Neuronal stem cell (in vitro differentiated cells): Measurements from ENCODE around the gene PLET1.

Experiments used
- DNase-seq: peaks from one replicate; pipeline ENCODE4 v3.0.0-alpha.2; 2013; ENCODE audit warnings: low spot score
- H2AFZ ChIP-seq: one replicate; pipeline ENCODE4 v1.6.1; 2013; ENCODE audit warnings: mild to moderate bottlenecking, low read length, inconsistent platforms
- H2AK5ac ChIP-seq: 2 replicates; pipeline ENCODE4 v1.6.1; 2013; ENCODE audit warnings: low read depth, mild to moderate bottlenecking, inconsistent platforms, low read length, moderate library complexity, mixed read lengths
- H2BK120ac ChIP-seq: 2 replicates; pipeline ENCODE4 v1.6.1; 2013; ENCODE audit warnings: low read depth, mild to moderate bottlenecking, inconsistent platforms, low read length, moderate library complexity, mixed read lengths
- H2BK12ac ChIP-seq: one replicate; pipeline ENCODE4 v1.6.1; 2013; ENCODE audit warnings: low read length, inconsistent platforms
- H2BK15ac ChIP-seq: 2 replicates; pipeline ENCODE4 v1.6.1; 2013; ENCODE audit warnings: mild to moderate bottlenecking, low read length, inconsistent platforms, mixed read lengths
- H2BK5ac ChIP-seq: one replicate; pipeline ENCODE4 v1.6.1; 2013; ENCODE audit warnings: inconsistent platforms, mild to moderate bottlenecking, low read length, moderate library complexity
- H3K14ac ChIP-seq: one replicate; pipeline ENCODE4 v1.6.1; 2013; ENCODE audit warnings: low read length, inconsistent platforms
- H3K18ac ChIP-seq: 2 replicates; pipeline ENCODE4 v1.6.1; 2013; ENCODE audit warnings: low read length, inconsistent platforms
- H3K23ac ChIP-seq: 2 replicates; pipeline ENCODE4 v1.6.1; 2013; ENCODE audit warnings: low read depth, mild to moderate bottlenecking, mixed read lengths, low read length, inconsistent platforms; ENCODE audit not compliant: poor library complexity
- H3K27ac ChIP-seq: replicated peaks from 3 replicates; pipeline ENCODE4 v1.5.1; 2013; ENCODE audit warnings: low read length, inconsistent platforms
- H3K27me3 ChIP-seq, 3 experiments: 2 replicates each; pipeline ENCODE4 v1.6.1; 2013; ENCODE audit warnings: low read length in 3 of 3, mild to moderate bottlenecking in 2 of 3, inconsistent platforms in 1 of 3, low read depth in 1 of 3, mixed read lengths in 1 of 3, moderate library complexity in 1 of 3; ENCODE audit not compliant: control insufficient read depth in 3 of 3, insufficient read depth in 3 of 3
- H3K36me3 ChIP-seq, 2 donors: replicated peaks in 1 of 2; 2 replicates each; pipeline ENCODE4 v1.6.1; 2013; ENCODE audit warnings: low read length in 2 of 2; ENCODE audit not compliant: control insufficient read depth in 2 of 2, insufficient read depth in 2 of 2
- H3K4ac ChIP-seq: 2 replicates; pipeline ENCODE4 v1.6.1; 2013; ENCODE audit warnings: inconsistent platforms, mild to moderate bottlenecking, low read length, moderate library complexity
- H3K4me1 ChIP-seq, 2 donors: 1 replicate in 1 of 2; 2 replicates in 1 of 2; pipeline ENCODE4 v1.6.1; 2013; ENCODE audit warnings: low read length in 2 of 2, low read depth in 1 of 2; ENCODE audit not compliant: control insufficient read depth in 2 of 2, insufficient read depth in 1 of 2
- H3K4me2 ChIP-seq: one replicate; pipeline ENCODE4 v1.6.1; 2013; ENCODE audit warnings: mild to moderate bottlenecking, low read length, inconsistent platforms; ENCODE audit not compliant: insufficient read depth, poor library complexity, severe bottlenecking
- H3K4me3 ChIP-seq, 2 donors: 2 replicates each; pipeline ENCODE4 v1.5.1; 2013; ENCODE audit warnings: low read length in 2 of 2, mild to moderate bottlenecking in 2 of 2, inconsistent platforms in 1 of 2, moderate library complexity in 1 of 2
- H3K79me1 ChIP-seq: one replicate; pipeline ENCODE4 v1.6.1; 2013; ENCODE audit warnings: low read depth, mild to moderate bottlenecking, inconsistent platforms, low read length, moderate library complexity
- H3K9ac ChIP-seq: one replicate; pipeline ENCODE4 v1.6.1; 2013; ENCODE audit warnings: mild to moderate bottlenecking, low read depth, low read length, inconsistent platforms; ENCODE audit not compliant: poor library complexity
- H3K9me3 ChIP-seq, 2 donors: replicated peaks in 1 of 2; 2 replicates each; pipeline versions ENCODE3 to v1.6.1; 2013; ENCODE audit warnings: low read length in 2 of 2, mild to moderate bottlenecking in 2 of 2, inconsistent platforms in 1 of 2, low read depth in 1 of 2, mixed read lengths in 1 of 2, moderate library complexity in 1 of 2; ENCODE audit not compliant: control insufficient read depth in 2 of 2, insufficient read depth in 1 of 2
- H4K8ac ChIP-seq: one replicate; pipeline ENCODE4 v1.6.1; 2013; ENCODE audit warnings: low read depth, mild to moderate bottlenecking, inconsistent platforms, low read length, moderate library complexity
- H4K91ac ChIP-seq: one replicate; pipeline ENCODE4 v1.6.1; 2013; ENCODE audit warnings: low read length, low read depth, mild to moderate bottlenecking, inconsistent platforms; ENCODE audit not compliant: poor library complexity
- WGBS, 2 donors: extraction: QIAGEN DNeasy Blood & Tissue Kit; methylation state at CpG; one replicate each; pipeline ENCODE4 v1.1.7; 2013; ENCODE audit warnings: missing lambda C conversion rate in 2 of 2, mixed read lengths in 1 of 2; ENCODE audit not compliant: insufficient read length in 2 of 2, insufficient replicate concordance in 1 of 2; ENCODE audit errors: extremely low coverage in 2 of 2; 5-methylcytosine and 5-hydroxymethylcytosine counted together

The PLET1 gene

GRCh38 chr11:112285841-112286311 lies 25.2 kb upstream of the PLET1 start:
- Histone ChIP-seq H3K27ac (no peak overlapping the region), H3K27me3 (peaks cover 0 to 37% (median 11%) of the 10 kb centered on the region in 3 experiments), H2BK12ac (no peak overlapping the region), H3K18ac (no peak overlapping the region), H3K4me2 (no peak overlapping the region), H3K14ac (no peak overlapping the region), H2AK5ac (no peak overlapping the region), H3K23ac (no peak overlapping the region), H3K4ac (no peak overlapping the region), H2AFZ (no peak overlapping the region), H3K4me1 (no peaks in the 10 kb centered on the region), H4K91ac (no peak overlapping the region), H3K4me3 (no peak overlapping the region), H3K36me3 (no peaks in the 10 kb centered on the region), H2BK15ac (no peak overlapping the region), H3K9ac (no peak overlapping the region), H4K8ac (no peak overlapping the region), H2BK120ac (no peak overlapping the region), H3K9me3 (no peaks in the 10 kb centered on the region), H3K79me1 (no peaks in the 10 kb centered on the region), H2BK5ac (no peak overlapping the region)
- no peak for DNase-seq
- WGBS, 2 donors: no CpG with 5 or more reads among the region's 6 CpGs

DNA sequence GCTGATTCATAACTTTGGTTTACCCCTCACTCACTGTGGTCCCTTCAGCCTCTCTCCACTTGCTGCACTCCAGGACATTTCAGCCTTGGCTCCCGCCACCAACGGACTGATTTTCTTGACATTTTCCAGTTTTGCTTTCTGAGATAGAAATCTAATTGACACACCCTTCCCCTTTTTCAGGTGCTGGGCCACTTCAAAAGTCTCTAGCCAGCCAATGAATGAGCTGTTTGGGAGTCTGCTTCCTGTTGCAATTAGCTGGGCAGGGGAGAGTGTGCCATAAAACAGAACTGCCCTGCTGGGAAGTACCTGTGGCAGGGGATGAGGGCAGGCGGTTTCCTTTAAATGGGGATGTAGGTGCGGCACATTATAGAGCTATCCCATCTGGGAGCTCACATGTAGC lies 21.1 kb upstream of the PLET1 start:
- peak overlapping the region; percentile 32 for H3K14ac ChIP-seq
- H4K91ac ChIP-seq: no peak overlapping the region
- no peak overlapping the region for H3K23ac ChIP-seq
- H3K4me2 ChIP-seq: no peak overlapping the region
- no peak overlapping the region for H3K27ac ChIP-seq
- no peak overlapping the region for H3K4ac ChIP-seq
- H2BK12ac ChIP-seq: no peak overlapping the region
- H3K4me3 ChIP-seq: no peak overlapping the region
- H3K79me1 ChIP-seq: no peaks in the 10 kb centered on the region
- H2BK5ac ChIP-seq: no peak overlapping the region
- H4K8ac ChIP-seq: no peak overlapping the region
- DNase-seq: no peak
- peaks cover 0 to 3% of the 10 kb centered on the region in 2 donors for H3K4me1 ChIP-seq
- H2AK5ac ChIP-seq: no peak overlapping the region
- H3K9ac ChIP-seq: peak overlapping the region; percentile 63
- no peak overlapping the region for H2AFZ ChIP-seq
- H2BK120ac ChIP-seq: no peak overlapping the region
- no CpG with 5 or more reads among the region's 4 CpGs for WGBS, 2 donors
- H3K27me3 ChIP-seq: peaks cover 0 to 7% (median 0%) of the 10 kb centered on the region in 3 experiments
- no peak overlapping the region for H3K18ac ChIP-seq
- H3K9me3 ChIP-seq: no peaks in the 10 kb centered on the region
- no peaks in the 10 kb centered on the region for H3K36me3 ChIP-seq
- no peak overlapping the region for H2BK15ac ChIP-seq

DNA sequence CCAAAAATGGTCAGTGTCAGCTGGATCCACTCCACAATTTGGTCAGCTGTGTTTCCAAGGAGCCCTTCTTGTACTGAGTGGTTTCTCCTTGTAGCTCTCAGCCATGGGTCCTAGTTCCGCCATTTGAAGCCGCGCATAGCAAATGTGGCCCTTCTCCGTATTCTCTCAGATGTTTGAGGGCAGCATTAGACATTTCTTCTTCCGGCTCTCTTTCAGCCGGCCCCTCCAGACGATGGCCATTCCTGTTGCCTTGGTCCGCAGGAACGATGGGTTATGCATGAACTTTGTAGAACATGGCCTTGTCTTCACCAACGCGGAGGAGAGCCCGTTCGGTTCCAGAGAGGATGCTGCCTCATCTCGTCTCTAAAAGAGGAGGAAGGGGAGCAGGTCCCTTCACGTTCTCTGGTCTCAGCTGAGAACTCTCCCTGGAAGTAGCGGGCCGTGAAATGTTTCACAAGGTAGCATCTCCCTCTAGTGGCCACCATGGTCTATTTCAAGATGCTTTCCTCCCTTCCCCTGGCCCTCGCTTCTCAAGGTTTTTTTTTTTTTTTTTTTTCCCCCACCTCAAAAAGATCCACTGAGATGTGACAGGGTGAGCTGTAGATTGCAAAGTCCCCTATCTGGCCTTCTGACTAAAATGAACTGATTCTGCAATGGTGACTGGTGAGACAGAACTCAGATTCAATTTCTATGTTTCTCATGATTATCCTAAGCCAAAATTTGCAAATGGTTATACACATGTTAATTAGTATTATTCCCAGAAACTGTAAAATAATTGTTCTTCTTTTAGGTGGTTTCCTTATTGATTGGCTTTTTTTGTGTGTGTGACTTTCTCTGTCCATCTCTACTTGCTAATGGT lies 19.8 kb upstream of the PLET1 start:
- Histone ChIP-seq H3K79me1 (no peaks in the 10 kb centered on the region), H3K14ac (no peak overlapping the region), H2AK5ac (no peak overlapping the region), H3K4me1 (peaks cover 0 to 3% of the 10 kb centered on the region in 2 donors), H4K8ac (no peak overlapping the region), H3K4ac (no peak overlapping the region), H2BK15ac (no peak overlapping the region), H3K18ac (peak overlapping the region; percentile 24), H3K23ac (no peak overlapping the region), H3K4me2 (peak overlapping the region; percentile 52), H3K9me3 (no peaks in the 10 kb centered on the region), H2BK12ac (no peak overlapping the region), H2BK120ac (no peak overlapping the region), H3K27me3 (no peaks in the 10 kb centered on the region), H2BK5ac (no peak overlapping the region), H3K27ac (no peak overlapping the region), H2AFZ (peak overlapping the region; percentile 90), H3K36me3 (no peaks in the 10 kb centered on the region), H3K9ac (no peak overlapping the region), H3K4me3 (peak overlapping the region; percentile 9 to 18), H4K91ac (no peak overlapping the region)
- peak; percentile 66 for DNase-seq
- no CpG with 5 or more reads among the region's 18 CpGs for WGBS, 2 donors

GRCh38 chr11:112279901-112280267 lies 19.2 kb upstream of the PLET1 start:
- H3K27ac ChIP-seq: no peak overlapping the region
- no peak overlapping the region for H2BK5ac ChIP-seq
- H3K9me3 ChIP-seq: no peaks in the 10 kb centered on the region
- H2AFZ ChIP-seq: peak overlapping the region; percentile 90
- no peak overlapping the region for H2AK5ac ChIP-seq
- peak overlapping the region; percentile 52 for H3K4me2 ChIP-seq
- no peaks in the 10 kb centered on the region for H3K79me1 ChIP-seq
- no peak overlapping the region for H3K4ac ChIP-seq
- no peak overlapping the region for H4K91ac ChIP-seq
- no peak overlapping the region for H3K23ac ChIP-seq
- peak overlapping the region; percentile 9 to 18 for H3K4me3 ChIP-seq
- H3K36me3 ChIP-seq: no peaks in the 10 kb centered on the region
- no CpG with 5 or more reads among the region's 15 CpGs for WGBS, 2 donors
- H3K14ac ChIP-seq: no peak overlapping the region
- no peak overlapping the region for H2BK12ac ChIP-seq
- H3K9ac ChIP-seq: no peak overlapping the region
- H3K27me3 ChIP-seq: no peaks in the 10 kb centered on the region
- H2BK15ac ChIP-seq: no peak overlapping the region
- peaks cover 0 to 3% of the 10 kb centered on the region in 2 donors for H3K4me1 ChIP-seq
- H3K18ac ChIP-seq: peak overlapping the region; percentile 24
- peak; percentile 54 for DNase-seq
- H2BK120ac ChIP-seq: no peak overlapping the region
- H4K8ac ChIP-seq: no peak overlapping the region
